Gastroesophageal sphincter (tissue), 3 donors: Measurements from ENCODE around the gene CYP4F2.

Source experiments
- CTCF ChIP-seq, 4 experiments: fragments of 200-600 bp in 2 of 4; fragments of 450-650 bp in 2 of 4; sonication (generic) in 1 of 4; IDR thresholded peaks; one replicate each; pipeline ENCODE4 v1.5.1; 2017 to 2019; ENCODE audit warnings: antibody characterized with exemption in 4 of 4, mild to moderate bottlenecking in 2 of 4, moderate library complexity in 2 of 4
- POLR2A ChIP-seq, 2 donors: fragments of 450-650 bp; IDR thresholded peaks; one replicate each; pipeline ENCODE4 v1.6.1; 2017; ENCODE audit warnings: antibody characterized with exemption in 2 of 2, mild to moderate bottlenecking in 2 of 2, moderate library complexity in 1 of 2
- POLR2AphosphoS5 ChIP-seq: sonication (generic); formaldehyde crosslinking; IDR thresholded peaks from one replicate; pipeline ENCODE4 v1.6.1; 2017; ENCODE audit warnings: antibody characterized with exemption

- TF ChIP-seq POLR2A (IDR thresholded peaks at IDR 0.05) = no peak
- no peak for TF ChIP-seq CTCF (IDR thresholded peaks at IDR 0.05)
- no peak for TF ChIP-seq POLR2AphosphoS5
Observed at GRCh38 chr19:15829306-15829698, 68.6 kb downstream of the CYP4F2 start.
